H9 (cell line): Measurements from ENCODE around the gene CERS6. TPM values are rescaled to one million over a fixed set of nuclear protein-coding genes. Genes with fewer than 3 reads are reported as not detected.

Experiments used
- DNase-seq: peaks from one replicate; pipeline ENCODE4 v3.0.0-alpha.2; 2017
- H2AFZ ChIP-seq: one replicate; pipeline ENCODE4 v1.6.1; 2013; ENCODE audit warnings: mild to moderate bottlenecking, low read length, control low read depth, moderate library complexity
- H2AK5ac ChIP-seq: 2 replicates; pipeline ENCODE4 v1.6.1; 2013; ENCODE audit warnings: low read length, control low read depth, mixed read lengths; ENCODE audit not compliant: insufficient read length
- H2BK120ac ChIP-seq: one replicate; pipeline ENCODE4 v1.6.1; 2013; ENCODE audit warnings: low read depth, mild to moderate bottlenecking, low read length, control low read depth, inconsistent platforms; ENCODE audit not compliant: poor library complexity, severe bottlenecking
- H2BK12ac ChIP-seq: 2 replicates; pipeline ENCODE4 v1.6.1; 2013; ENCODE audit warnings: low read length, control low read depth, mixed read lengths, low read depth; ENCODE audit not compliant: insufficient read length
- H2BK15ac ChIP-seq: 2 replicates; pipeline ENCODE4 v1.6.1; 2013; ENCODE audit warnings: low read depth, low read length, control low read depth
- H2BK20ac ChIP-seq: one replicate; pipeline ENCODE4 v1.6.1; 2013; ENCODE audit warnings: low read depth, mild to moderate bottlenecking, low read length, control low read depth, inconsistent platforms; ENCODE audit not compliant: poor library complexity, severe bottlenecking
- H2BK5ac ChIP-seq: 2 replicates; pipeline ENCODE4 v1.6.1; 2013; ENCODE audit warnings: low read length, control low read depth, mixed read lengths; ENCODE audit not compliant: insufficient read length
- H3K14ac ChIP-seq: 2 replicates; pipeline ENCODE4 v1.6.1; 2013; ENCODE audit warnings: low read length, control low read depth; ENCODE audit not compliant: insufficient read depth
- H3K18ac ChIP-seq: 2 replicates; pipeline ENCODE4 v1.6.1; 2013; ENCODE audit warnings: low read depth, mild to moderate bottlenecking, mixed read lengths, low read length, control low read depth; ENCODE audit not compliant: insufficient read length
- H3K23ac ChIP-seq: 2 replicates; pipeline ENCODE4 v1.6.1; 2013; ENCODE audit warnings: low read length, control low read depth, mixed read lengths, low read depth; ENCODE audit not compliant: insufficient read length
- H3K23me2 ChIP-seq: 2 replicates; pipeline ENCODE4 v1.6.1; 2013; ENCODE audit warnings: low read depth, mild to moderate bottlenecking, mixed read lengths, low read length, control low read depth; ENCODE audit not compliant: insufficient read length, poor library complexity, severe bottlenecking
- H3K27ac ChIP-seq: 2 replicates; pipeline ENCODE4 v1.5.1; 2013; ENCODE audit warnings: low read length, control low read depth, mixed read lengths, low read depth; ENCODE audit not compliant: insufficient read length
- H3K27me3 ChIP-seq: 2 replicates; pipeline ENCODE4 v1.6.1; 2013; ENCODE audit warnings: low read length, control low read depth, inconsistent platforms; ENCODE audit not compliant: insufficient read depth
- H3K4ac ChIP-seq: 2 replicates; pipeline ENCODE4 v1.6.1; 2013; ENCODE audit warnings: low read depth, mild to moderate bottlenecking, control low read depth, inconsistent platforms, low read length, moderate library complexity
- H3K4me1 ChIP-seq: 2 replicates; pipeline ENCODE4 v1.6.1; 2013; ENCODE audit warnings: low read length, control low read depth, inconsistent platforms; ENCODE audit not compliant: insufficient read depth
- H3K4me2 ChIP-seq: 2 replicates; pipeline ENCODE4 v1.6.1; 2013; ENCODE audit warnings: low read length, control low read depth, mixed read lengths; ENCODE audit not compliant: insufficient read length, insufficient read depth
- H3K56ac ChIP-seq: 2 replicates; pipeline ENCODE4 v1.6.1; 2013; ENCODE audit warnings: low read depth, mild to moderate bottlenecking, mixed read lengths, low read length, control low read depth; ENCODE audit not compliant: insufficient read length
- H3K79me1 ChIP-seq: 2 replicates; pipeline ENCODE4 v1.6.1; 2013; ENCODE audit warnings: low read depth, mild to moderate bottlenecking, moderate library complexity, low read length, control low read depth, inconsistent platforms; ENCODE audit not compliant: insufficient read depth, poor library complexity, severe bottlenecking
- H3K79me2 ChIP-seq: 2 replicates; pipeline ENCODE4 v1.6.1; 2013; ENCODE audit warnings: low read length, control low read depth, inconsistent platforms; ENCODE audit not compliant: insufficient read depth
- H3K9ac ChIP-seq: 2 replicates; pipeline ENCODE4 v1.6.1; 2013; ENCODE audit warnings: low read length, control low read depth, mixed read lengths; ENCODE audit not compliant: insufficient read length; ENCODE audit errors: extremely low read depth
- H3K9me3 ChIP-seq: one replicate; pipeline ENCODE4 v1.6.1; 2013; ENCODE audit warnings: low read depth, low read length, inconsistent platforms; ENCODE audit not compliant: control insufficient read depth
- H3T11ph ChIP-seq: one replicate; pipeline ENCODE4 v1.6.1; 2013; ENCODE audit warnings: mild to moderate bottlenecking, low read length, control low read depth, inconsistent platforms
- H4K20me1 ChIP-seq: one replicate; pipeline ENCODE4 v1.6.1; 2013; ENCODE audit not compliant: control insufficient read depth, insufficient read length, insufficient read depth
- H4K5ac ChIP-seq: 2 replicates; pipeline ENCODE4 v1.6.1; 2013; ENCODE audit warnings: low read depth, mild to moderate bottlenecking, mixed read lengths, low read length, control low read depth; ENCODE audit not compliant: insufficient read length
- H4K8ac ChIP-seq: replicated peaks from 2 replicates; pipeline ENCODE4 v1.6.1; 2013; ENCODE audit warnings: low read length, control low read depth, mixed read lengths, low read depth; ENCODE audit not compliant: insufficient read length
- H4K91ac ChIP-seq: 2 replicates; pipeline ENCODE4 v1.6.1; 2013; ENCODE audit warnings: low read depth, mild to moderate bottlenecking, moderate library complexity, mixed read lengths, low read length, control low read depth; ENCODE audit not compliant: insufficient read length
- H3K27ac Mint-ChIP-seq, 3 experiments: 2 replicates in 2 of 3; 3 replicates in 1 of 3; pipeline ENCODE4 v1.8.0; 2020 to 2021; ENCODE audit warnings: mixed read lengths in 3 of 3, mild to moderate bottlenecking in 1 of 3, moderate library complexity in 1 of 3
- H3K27me3 Mint-ChIP-seq: 2 replicates; pipeline ENCODE4 v1.8.0; 2021; ENCODE audit warnings: low read depth, mild to moderate bottlenecking, moderate library complexity, mixed read lengths
- H3K36me3 Mint-ChIP-seq, 3 experiments: 2 replicates in 2 of 3; 3 replicates in 1 of 3; pipeline ENCODE4 v1.8.0; 2020 to 2021; ENCODE audit warnings: low read depth in 3 of 3, mixed read lengths in 3 of 3; ENCODE audit not compliant: insufficient read depth in 1 of 3
- H3K4me1 Mint-ChIP-seq, 2 experiments: 2 replicates each; pipeline ENCODE4 v1.8.0; 2020; ENCODE audit warnings: mixed read lengths in 2 of 2
- H3K4me3 Mint-ChIP-seq, 2 experiments: 2 replicates in 1 of 2; 3 replicates in 1 of 2; pipeline ENCODE4 v1.8.0; 2020 to 2021; ENCODE audit warnings: mild to moderate bottlenecking in 2 of 2, mixed read lengths in 2 of 2, moderate library complexity in 1 of 2
- H3K9me3 Mint-ChIP-seq, 2 experiments: 2 replicates in 1 of 2; 3 replicates in 1 of 2; pipeline ENCODE4 v1.8.0; 2020; ENCODE audit warnings: mild to moderate bottlenecking in 2 of 2, mixed read lengths in 2 of 2, moderate library complexity in 1 of 2
- CTCF ChIP-seq: fragments of 200-600 bp; sonication (generic); conservative IDR thresholded peaks from 3 replicates; pipeline ENCODE4 v1.8.0; 2021; ENCODE audit warnings: antibody characterized with exemption, mild to moderate bottlenecking
- WGBS: extraction: QIAGEN DNeasy Blood & Tissue Kit; methylation state at CpG from one replicate; pipeline ENCODE4 v1.1.7; 2013; ENCODE audit warnings: missing lambda C conversion rate, low lambda C conversion rate, mixed read lengths; ENCODE audit not compliant: insufficient read length; ENCODE audit errors: extremely low coverage; 5-methylcytosine and 5-hydroxymethylcytosine counted together
- total RNA-seq: library from RNA; stranded (reverse); gene quantifications from 2 replicates; pipeline ENCODE4 v1.2.1, GENCODE V29; 2021

The CERS6 gene
- total RNA-seq, 1 experiment from 2014 or later, result 17.7 TPM

- no peaks in the 10 kb centered on the region for H3K79me1 ChIP-seq
- H4K91ac ChIP-seq, result no peak overlapping the region
- H3K27me3 ChIP-seq, result no peaks in the 10 kb centered on the region
- DNase-seq, result no peak
- no peak overlapping the region for H3K27ac ChIP-seq
- H3K27ac Mint-ChIP-seq, result no peak overlapping the region
- no peaks in the 10 kb centered on the region for H4K20me1 ChIP-seq
- WGBS, result no CpG with 5 or more reads among the region's 2 CpGs
- H3K4me1 Mint-ChIP-seq, result peaks cover 10 to 20% of the 10 kb centered on the region in 2 experiments
- H3K23ac ChIP-seq, result no peak overlapping the region
- no peak overlapping the region for H3K9ac ChIP-seq
- no peak overlapping the region for H2BK5ac ChIP-seq
- H2AK5ac ChIP-seq, result no peak overlapping the region
- no peak overlapping the region for H2BK120ac ChIP-seq
- no peak overlapping the region for H2BK20ac ChIP-seq
- peaks cover 30 to 31% of the 10 kb centered on the region in 2 experiments for H3K9me3 Mint-ChIP-seq
- peaks cover 7% of the 10 kb centered on the region for H3K9me3 ChIP-seq
- TF ChIP-seq CTCF, result no peak
- H3K18ac ChIP-seq, result no peak overlapping the region
- no peak overlapping the region for H3K56ac ChIP-seq
- peaks cover 23 to 39% (median 25%) of the 10 kb centered on the region in 3 experiments for H3K36me3 Mint-ChIP-seq
- H3K4me1 ChIP-seq, result peaks cover 4% of the 10 kb centered on the region; the same call in 1 of the 2 replicates
- H2BK15ac ChIP-seq, result no peak overlapping the region
- no peaks in the 10 kb centered on the region for H3K23me2 ChIP-seq
- H2AFZ ChIP-seq, result no peak overlapping the region
- H3K14ac ChIP-seq, result no peak overlapping the region
- H3K27me3 Mint-ChIP-seq, result no peaks in the 10 kb centered on the region; the same call in 1 of the 2 replicates
- H3K4me2 ChIP-seq, result no peak overlapping the region
- no peak overlapping the region for H3T11ph ChIP-seq
- no peak overlapping the region for H3K4ac ChIP-seq
- no peak overlapping the region for H2BK12ac ChIP-seq
- no peak overlapping the region for H4K8ac ChIP-seq
- H3K4me3 Mint-ChIP-seq, result no peak overlapping the region
- no peak overlapping the region for H4K5ac ChIP-seq
- no peaks in the 10 kb centered on the region for H3K79me2 ChIP-seq
Observed at GRCh38 chr2:168602379-168602778, 146.3 kb downstream of the CERS6 start.
